Caco-2 (cell line): ENCODE measurements around the gene AUTS2. TPM values are rescaled to one million over a fixed set of nuclear protein-coding genes. Genes with fewer than 3 reads are reported as not detected.
A peak's percentile ranks its signal among the peaks of the same experiment; 100 is the strongest.

Experiments used
- BruUV-seq: library from RNA; stranded (reverse); fragments of 400-500 nt; replicated peaks from 2 replicates; lab custom pipeline; 2021; lab: Mats Ljungman, UMichigan
- CTCF ChIA-PET: fragments of 300-600 bp; sonication (Branson Sonifier 250); formaldehyde crosslinking; loops from one replicate; lab custom pipeline; 2022; ENCODE audit warnings: antibody characterized with exemption; lab: Charles Lee
- POLR2A ChIA-PET: fragments of 300-600 bp; sonication (Branson Sonifier 250); formaldehyde crosslinking; loops from one replicate; lab custom pipeline; 2022; ENCODE audit warnings: antibody characterized with exemption; lab: Charles Lee
- DNase-seq, 2 experiments: peaks; one replicate each; pipeline versions ENCODE4 v3.0.0 to v3.0.0-alpha.2; 2020 to 2022
- H3K27me3 ChIP-seq: replicated peaks from 2 replicates; pipeline ENCODE4 v1.6.0; 2011; ENCODE audit warnings: low read length; ENCODE audit not compliant: control insufficient read depth, insufficient read depth
- H3K36me3 ChIP-seq: 2 replicates; pipeline ENCODE4 v1.5.1; 2011; ENCODE audit warnings: low read length; ENCODE audit not compliant: control insufficient read depth, insufficient read depth
- H3K4me1 ChIP-seq: fragments of 250-450 bp; sonication (Bioruptor Pico); 2 replicates; pipeline ENCODE4 v1.5.1; 2020; ENCODE audit warnings: mild to moderate bottlenecking
- H3K4me3 ChIP-seq: 2 replicates; pipeline ENCODE4 v1.5.1; 2011; ENCODE audit warnings: low read depth, mild to moderate bottlenecking, control low read depth, low read length
- H3K9me3 ChIP-seq: fragments of 250-450 bp; sonication (Bioruptor Pico); 2 replicates; pipeline ENCODE4 v1.5.1; 2020; ENCODE audit warnings: mild to moderate bottlenecking, moderate library complexity
- H3K27ac Mint-ChIP-seq: one replicate; pipeline ENCODE4 v1.8.0; 2022; ENCODE audit warnings: mixed read lengths; ENCODE audit not compliant: unreplicated experiment
- H3K27me3 Mint-ChIP-seq: one replicate; pipeline ENCODE4 v1.8.0; 2022; ENCODE audit warnings: mixed read lengths; ENCODE audit not compliant: insufficient read depth, unreplicated experiment
- H3K36me3 Mint-ChIP-seq: one replicate; pipeline ENCODE4 v1.8.0; 2022; ENCODE audit warnings: mild to moderate bottlenecking, mixed read lengths; ENCODE audit not compliant: insufficient read depth, unreplicated experiment
- H3K4me1 Mint-ChIP-seq: one replicate; pipeline ENCODE4 v1.8.0; 2022; ENCODE audit warnings: low read depth, mixed read lengths; ENCODE audit not compliant: unreplicated experiment
- H3K4me3 Mint-ChIP-seq: one replicate; pipeline ENCODE4 v1.8.0; 2022; ENCODE audit warnings: mild to moderate bottlenecking, moderate library complexity, mixed read lengths; ENCODE audit not compliant: unreplicated experiment
- H3K9me3 Mint-ChIP-seq: one replicate; pipeline ENCODE4 v1.8.0; 2022; ENCODE audit warnings: mixed read lengths; ENCODE audit not compliant: unreplicated experiment
- intact Hi-C: fragments of 100-400 bp; cut with micrococcal nuclease; formaldehyde crosslinking; loops from one replicate; pipeline ENCODE4 v1.10.0; 2022; ENCODE audit not compliant: unreplicated experiment
- total RNA-seq: library from RNA; stranded (reverse); gene quantifications from 2 replicates; pipeline ENCODE4 v1.2.3, GENCODE V29; 2022
- TF ChIP-seq, protein P1 (sequence below), 2 experiments: fragments of 200-600 bp in 1 of 2; IDR thresholded peaks; 1 replicate in 1 of 2; 2 replicates in 1 of 2; pipeline versions ENCODE4 v1.5.1 to v1.8.0; 2011 to 2022; ENCODE audit warnings: antibody characterized with exemption in 1 of 2, control low read depth in 1 of 2, inconsistent platforms in 1 of 2, low read depth in 1 of 2, low read length in 1 of 2, mild to moderate bottlenecking in 1 of 2, moderate library complexity in 1 of 2; ENCODE audit not compliant: insufficient read depth in 1 of 2, severe bottlenecking in 1 of 2, unreplicated experiment in 1 of 2

The AUTS2 gene
- total RNA-seq, 1 experiment from 2014 or later: 37.1 TPM

- H3K4me3 Mint-ChIP-seq: no peak overlapping the region
- H3K27me3 ChIP-seq: no peaks in the 10 kb centered on the region
- H3K36me3 Mint-ChIP-seq: no peaks in the 10 kb centered on the region
- ChIA-PET POLR2A (no interaction called here), CTCF (no interaction called here)
- intact Hi-C loops: no loop called here
- no peak overlapping the region for H3K4me3 ChIP-seq
- no peak overlapping the region for H3K27ac Mint-ChIP-seq
- H3K4me1 Mint-ChIP-seq: peaks cover 13% of the 10 kb centered on the region
- H3K36me3 ChIP-seq: no peaks in the 10 kb centered on the region
- no TSS peak for BruUV-seq
- peaks cover 10% of the 10 kb centered on the region; the same call in 1 of the 2 replicates for H3K4me1 ChIP-seq
- H3K27me3 Mint-ChIP-seq: no peaks in the 10 kb centered on the region
- TF ChIP-seq, protein P1, sequence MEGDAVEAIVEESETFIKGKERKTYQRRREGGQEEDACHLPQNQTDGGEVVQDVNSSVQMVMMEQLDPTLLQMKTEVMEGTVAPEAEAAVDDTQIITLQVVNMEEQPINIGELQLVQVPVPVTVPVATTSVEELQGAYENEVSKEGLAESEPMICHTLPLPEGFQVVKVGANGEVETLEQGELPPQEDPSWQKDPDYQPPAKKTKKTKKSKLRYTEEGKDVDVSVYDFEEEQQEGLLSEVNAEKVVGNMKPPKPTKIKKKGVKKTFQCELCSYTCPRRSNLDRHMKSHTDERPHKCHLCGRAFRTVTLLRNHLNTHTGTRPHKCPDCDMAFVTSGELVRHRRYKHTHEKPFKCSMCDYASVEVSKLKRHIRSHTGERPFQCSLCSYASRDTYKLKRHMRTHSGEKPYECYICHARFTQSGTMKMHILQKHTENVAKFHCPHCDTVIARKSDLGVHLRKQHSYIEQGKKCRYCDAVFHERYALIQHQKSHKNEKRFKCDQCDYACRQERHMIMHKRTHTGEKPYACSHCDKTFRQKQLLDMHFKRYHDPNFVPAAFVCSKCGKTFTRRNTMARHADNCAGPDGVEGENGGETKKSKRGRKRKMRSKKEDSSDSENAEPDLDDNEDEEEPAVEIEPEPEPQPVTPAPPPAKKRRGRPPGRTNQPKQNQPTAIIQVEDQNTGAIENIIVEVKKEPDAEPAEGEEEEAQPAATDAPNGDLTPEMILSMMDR (IDR thresholded peaks at IDR 0.05; ENCODE audit: insufficient read depth in 1 of 2, low read depth in 1 of 2, low read length in 1 of 2, severe bottlenecking in 1 of 2, unreplicated experiment in 1 of 2): no peak
- DNase-seq: no peak
- peaks cover 2% of the 10 kb centered on the region for H3K9me3 Mint-ChIP-seq
- no peaks in the 10 kb centered on the region for H3K9me3 ChIP-seq
Observed at GRCh38 chr7:70479153-70480021, 881.1 kb downstream of the AUTS2 start.

DNA sequence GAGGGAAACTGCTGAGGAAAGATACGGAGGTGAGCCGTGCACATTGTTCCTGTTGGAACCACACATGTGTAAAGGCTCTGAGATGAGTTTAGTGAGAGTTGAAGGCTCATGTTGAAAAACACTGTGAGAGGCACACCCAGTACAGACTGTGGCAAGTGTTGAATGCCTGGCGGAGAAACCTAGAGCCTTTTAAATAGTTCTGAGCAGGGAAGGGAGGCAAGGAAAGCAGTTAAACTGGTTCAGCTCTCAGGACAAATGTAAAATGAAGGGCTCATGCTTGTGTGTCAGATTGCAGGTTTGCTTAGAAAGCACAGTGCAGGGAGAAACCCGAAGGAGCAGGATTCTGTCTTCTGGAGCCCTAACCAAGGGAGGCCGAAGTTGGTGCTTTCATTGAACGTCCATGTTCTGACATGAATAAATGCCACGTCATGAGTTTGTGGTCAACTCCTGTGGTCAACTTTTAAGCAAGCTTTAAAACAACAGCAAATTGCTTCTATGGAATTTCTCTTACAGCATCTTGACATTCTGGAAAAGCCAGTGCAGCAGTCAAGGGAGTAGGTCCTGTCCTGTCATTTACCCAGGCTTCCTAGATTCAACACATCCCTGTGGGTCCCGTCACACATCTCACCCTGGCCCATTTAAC is 882.8 kb downstream of the AUTS2 start:
- Mint-ChIP-seq H3K4me1 (peaks cover 13% of the 10 kb centered on the region), H3K9me3 (peaks cover 10% of the 10 kb centered on the region), H3K27ac (peak overlapping the region; percentile 0), H3K27me3 (no peaks in the 10 kb centered on the region), H3K4me3 (no peak overlapping the region), H3K36me3 (no peaks in the 10 kb centered on the region)
- Histone ChIP-seq H3K9me3 (peaks cover 7% of the 10 kb centered on the region; the same call in 1 of the 2 replicates), H3K4me3 (no peak overlapping the region), H3K27me3 (no peaks in the 10 kb centered on the region), H3K36me3 (no peaks in the 10 kb centered on the region; the same call in 1 of the 2 replicates), H3K4me1 (peaks cover 10% of the 10 kb centered on the region; the same call in 1 of the 2 replicates)
- DNase-seq: no peak
- ChIA-PET CTCF (no interaction called here), POLR2A (no interaction called here)
- intact Hi-C loops: no loop called here
- BruUV-seq: no TSS peak
- TF ChIP-seq, protein P1 (IDR thresholded peaks at IDR 0.05; ENCODE audit: insufficient read depth in 1 of 2, low read depth in 1 of 2, low read length in 1 of 2, severe bottlenecking in 1 of 2, unreplicated experiment in 1 of 2): no peak

GRCh38 chr7:70481570-70482123 is 883.4 kb downstream of the AUTS2 start:
- no peak overlapping the region for H3K4me3 ChIP-seq
- peaks cover 13% of the 10 kb centered on the region for H3K4me1 Mint-ChIP-seq
- H3K36me3 Mint-ChIP-seq: no peaks in the 10 kb centered on the region
- DNase-seq: no peak
- TF ChIP-seq, protein P1 (IDR thresholded peaks at IDR 0.05; ENCODE audit: insufficient read depth in 1 of 2, low read depth in 1 of 2, low read length in 1 of 2, severe bottlenecking in 1 of 2, unreplicated experiment in 1 of 2): no peak
- peaks cover 10% of the 10 kb centered on the region for H3K9me3 Mint-ChIP-seq
- CTCF ChIA-PET: no interaction called here
- H3K4me3 Mint-ChIP-seq: no peak overlapping the region
- peaks cover 8% of the 10 kb centered on the region; the same call in 1 of the 2 replicates for H3K4me1 ChIP-seq
- intact Hi-C loops: no loop called here
- BruUV-seq: no TSS peak
- peaks cover 7% of the 10 kb centered on the region; the same call in 1 of the 2 replicates for H3K9me3 ChIP-seq
- POLR2A ChIA-PET: no interaction called here
- no peaks in the 10 kb centered on the region; the same call in 1 of the 2 replicates for H3K36me3 ChIP-seq
- no peak overlapping the region for H3K27ac Mint-ChIP-seq
- H3K27me3 Mint-ChIP-seq: no peaks in the 10 kb centered on the region
- no peaks in the 10 kb centered on the region for H3K27me3 ChIP-seq
